Lung (tissue), 12 donors: ENCODE measurements around the gene UBE2G2. TPM values are rescaled to one million over a fixed set of nuclear protein-coding genes. Genes with fewer than 3 reads are reported as not detected.

ENCODE experiments used
- ATAC-seq: fragments of 200-7000 bp; cut with Tn5 transposase; one replicate; pipeline ENCODE4 v1.9.1; 2020; ENCODE audit warnings: moderate number of reproducible peaks; ENCODE audit not compliant: insufficient read depth, low FRiP score
- DNase-seq, 3 donors: peaks; one replicate each; pipeline ENCODE4 v3.0.0-alpha.2; 2013 to 2017
- H3K27ac ChIP-seq, 2 donors: one replicate each; pipeline ENCODE4 v1.5.1; 2013; ENCODE audit warnings: mild to moderate bottlenecking in 2 of 2, moderate library complexity in 2 of 2, control low read depth in 1 of 2, inconsistent platforms in 1 of 2, low read depth in 1 of 2, low read length in 1 of 2
- H3K27me3 ChIP-seq, 3 donors: one replicate each; pipeline ENCODE4 v1.5.1; 2013; ENCODE audit warnings: low read length in 2 of 3; ENCODE audit not compliant: control insufficient read depth in 3 of 3, insufficient read depth in 3 of 3
- H3K36me3 ChIP-seq, 4 donors: one replicate each; pipeline ENCODE4 v1.5.1; 2013; ENCODE audit warnings: low read length in 4 of 4, mild to moderate bottlenecking in 1 of 4, moderate library complexity in 1 of 4; ENCODE audit not compliant: control insufficient read depth in 4 of 4, insufficient read depth in 4 of 4
- H3K4me1 ChIP-seq, 5 donors: one replicate each; pipeline ENCODE4 v1.5.1; 2013; ENCODE audit warnings: low read length in 5 of 5, mild to moderate bottlenecking in 2 of 5, moderate library complexity in 1 of 5; ENCODE audit not compliant: control insufficient read depth in 5 of 5, insufficient read depth in 5 of 5
- H3K4me3 ChIP-seq: one replicate; pipeline ENCODE4 v1.5.1; 2013; ENCODE audit warnings: mild to moderate bottlenecking, control low read depth, moderate library complexity
- H3K9ac ChIP-seq, 2 donors: one replicate each; pipeline ENCODE4 v1.5.1; 2013; ENCODE audit warnings: low read length in 2 of 2, control low read depth in 1 of 2; ENCODE audit not compliant: insufficient read depth in 1 of 2
- H3K9me3 ChIP-seq, 4 donors: one replicate each; pipeline ENCODE4 v1.5.1; 2013; ENCODE audit warnings: low read length in 3 of 4, mild to moderate bottlenecking in 1 of 4, moderate library complexity in 1 of 4; ENCODE audit not compliant: control insufficient read depth in 4 of 4, insufficient read depth in 3 of 4
- WGBS, 2 donors: extraction: QIAGEN DNeasy Blood & Tissue Kit; methylation state at CpG; one replicate each; pipeline ENCODE4 v1.1.7; 2013; 5-methylcytosine and 5-hydroxymethylcytosine counted together
- polyA plus RNA-seq, 2 donors: library from polyadenylated mRNA; stranded (reverse); fragments of 200-250 nt; gene quantifications; one replicate each; pipeline ENCODE4 v1.2.1, GENCODE V29; 2013
- total RNA-seq, 2 donors: library from RNA; depleted of rRNA in 1 of 2; stranded (reverse); fragments of >200 nt in 1 of 2; gene quantifications; one replicate each; pipeline ENCODE4 v1.2.1, GENCODE V29; 2014 to 2021
- TF ChIP-seq, protein P1 (sequence below): IDR thresholded peaks from 2 replicates; pipeline ENCODE4 v1.5.1; 2012; ENCODE audit warnings: mild to moderate bottlenecking; ENCODE audit errors: control extremely low read depth, extremely low read depth
- donor health status: control.
- donor health status: control.
- donor health status: Bipolar disorder and iron deficiency.
- donor health status: healthy.
- donor health status: DM: yes; HTN: yes; CAD: no.

UBE2G2 gene
- total and polyA plus RNA-seq, 4 donors, result 35.6 to 93.2 (median 67.5) TPM

- no peaks in the 10 kb centered on the region for H3K27me3 ChIP-seq
- peak overlapping the region; percentile 59 for H3K4me3 ChIP-seq
- ATAC-seq, result no peak
- peaks cover 7 to 28% (median 10%) of the 10 kb centered on the region in 5 donors for H3K4me1 ChIP-seq
- peaks cover 2 to 24% (median 14%) of the 10 kb centered on the region in 4 donors for H3K36me3 ChIP-seq
- TF ChIP-seq, protein P1, sequence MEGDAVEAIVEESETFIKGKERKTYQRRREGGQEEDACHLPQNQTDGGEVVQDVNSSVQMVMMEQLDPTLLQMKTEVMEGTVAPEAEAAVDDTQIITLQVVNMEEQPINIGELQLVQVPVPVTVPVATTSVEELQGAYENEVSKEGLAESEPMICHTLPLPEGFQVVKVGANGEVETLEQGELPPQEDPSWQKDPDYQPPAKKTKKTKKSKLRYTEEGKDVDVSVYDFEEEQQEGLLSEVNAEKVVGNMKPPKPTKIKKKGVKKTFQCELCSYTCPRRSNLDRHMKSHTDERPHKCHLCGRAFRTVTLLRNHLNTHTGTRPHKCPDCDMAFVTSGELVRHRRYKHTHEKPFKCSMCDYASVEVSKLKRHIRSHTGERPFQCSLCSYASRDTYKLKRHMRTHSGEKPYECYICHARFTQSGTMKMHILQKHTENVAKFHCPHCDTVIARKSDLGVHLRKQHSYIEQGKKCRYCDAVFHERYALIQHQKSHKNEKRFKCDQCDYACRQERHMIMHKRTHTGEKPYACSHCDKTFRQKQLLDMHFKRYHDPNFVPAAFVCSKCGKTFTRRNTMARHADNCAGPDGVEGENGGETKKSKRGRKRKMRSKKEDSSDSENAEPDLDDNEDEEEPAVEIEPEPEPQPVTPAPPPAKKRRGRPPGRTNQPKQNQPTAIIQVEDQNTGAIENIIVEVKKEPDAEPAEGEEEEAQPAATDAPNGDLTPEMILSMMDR, result no peak
- DNase-seq, result peak in 1 of 3 donors; percentile 26
- peak overlapping the region in 1 of 2 donors; percentile 41 for H3K9ac ChIP-seq
- no peaks in the 10 kb centered on the region for H3K9me3 ChIP-seq
- WGBS, 2 donors, result 21 to 33% methylated on average over 27 to 32 of the region's 32 CpGs
- no peak overlapping the region for H3K27ac ChIP-seq
These were observed 955 bp upstream of the UBE2G2 start for GRCh38 chr21:44802396-44803153.

GRCh38 chr21:44800971-44801467 lies 601 bp downstream of the UBE2G2 start:
- H3K36me3 ChIP-seq, result peaks cover 0 to 16% (median 11%) of the 10 kb centered on the region in 4 donors
- H3K27me3 ChIP-seq, result no peaks in the 10 kb centered on the region
- TF ChIP-seq, protein P1, result peak; percentile 11
- ATAC-seq (peak; percentile 47), DNase-seq (no peak)
- 3 to 6% methylated on average over 17 of the region's 17 CpGs for WGBS, 2 donors
- peak overlapping the region; percentile 86 to 89 for H3K27ac ChIP-seq
- H3K4me1 ChIP-seq, result peaks cover 7 to 28% (median 10%) of the 10 kb centered on the region in 5 donors
- H3K9ac ChIP-seq, result peak overlapping the region in 1 of 2 donors; percentile 50
- peak overlapping the region; percentile 83 for H3K4me3 ChIP-seq
- no peaks in the 10 kb centered on the region for H3K9me3 ChIP-seq

DNA sequence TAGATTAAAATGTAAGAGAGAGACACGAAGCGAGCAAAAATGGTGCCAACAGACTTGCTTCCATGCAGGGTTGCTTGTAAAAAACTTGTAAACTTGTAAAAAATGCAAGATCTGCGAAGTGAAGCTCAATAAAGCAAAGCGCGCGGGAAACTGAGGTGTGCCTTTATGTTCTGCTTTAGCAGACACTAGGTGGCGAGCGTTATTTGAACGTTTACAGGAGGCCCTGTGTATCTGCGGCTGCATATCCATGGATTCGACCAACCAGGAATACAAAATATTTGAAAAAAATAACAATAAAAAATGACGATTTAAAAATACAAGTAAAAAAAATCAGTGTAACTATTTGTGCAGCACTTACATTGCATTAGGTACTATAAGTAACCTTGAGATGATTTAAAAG lies 1.5 kb downstream of the UBE2G2 start:
- Histone ChIP-seq H3K9ac (no peak overlapping the region), H3K27ac (no peak overlapping the region), H3K27me3 (no peaks in the 10 kb centered on the region), H3K4me3 (no peak overlapping the region), H3K9me3 (no peaks in the 10 kb centered on the region), H3K4me1 (peaks cover 7 to 28% (median 10%) of the 10 kb centered on the region in 5 donors), H3K36me3 (peaks cover 0 to 13% (median 4%) of the 10 kb centered on the region in 4 donors)
- TF ChIP-seq, protein P1, result no peak
- DNase-seq, result peak; percentile 32 to 57 (median 52)
- ATAC-seq, result no peak
- WGBS, 2 donors, result 47 to 69% methylated on average over 12 of the region's 12 CpGs
